ENCODE measurements around the gene OR8J1.

GRCh38 chr11:56353991-56354390, at the start of gene OR8J1:
- TF ChIP-seq POLR2A (IDR thresholded peaks at IDR 0.05) (no peak), CTCF (IDR thresholded peaks at IDR 0.05) (no peak)
